Epidermal melanocyte (primary cell): ENCODE measurements around the gene PRDM4.
A peak's percentile ranks its signal among the peaks of the same experiment; 100 is the strongest.

ENCODE experiments used
- DNase-seq: peaks from one replicate; pipeline ENCODE4 v3.0.0; 2011; ENCODE audit warnings: low spot score; ENCODE audit not compliant: insufficient read length

Gene PRDM4

GRCh38 chr12:107685360-107686248, 75.3 kb downstream of the PRDM4 start, which contains the start of gene PWP1:
Gene PWP1, plus strand, starts transcription at chr12:107685799. Its CDS starts 101 bp downstream, at chr12:107685900.
- DNase-seq, result peak; percentile 86

GRCh38 chr12:107684990-107685359, 76.0 kb downstream of the PRDM4 start:
- DNase-seq, result no peak

GRCh38 chr12:107684029-107684795, 76.7 kb downstream of the PRDM4 start:
- DNase-seq, result no peak
